PFSK-1 (cell line): ENCODE data around the gene PPM1D.

Experiments
- FOXP2 ChIP-seq: optimal IDR thresholded peaks from 2 replicates; pipeline ENCODE3; 2011; ENCODE audit warnings: borderline replicate concordance, control low read depth, inconsistent platforms; ENCODE audit not compliant: insufficient read depth; ENCODE audit errors: extremely low read length, extremely low read depth
- POLR2AphosphoS5 ChIP-seq: IDR thresholded peaks from 2 replicates; pipeline ENCODE4 v1.6.1; 2012; ENCODE audit warnings: low read depth, mild to moderate bottlenecking, control low read depth, low read length, moderate library complexity
- REST ChIP-seq, 2 experiments: IDR thresholded peaks; 2 replicates each; pipeline versions ENCODE4 v1.6.1 to v1.8.0; 2011 to 2012; ENCODE audit warnings: low read depth in 2 of 2, low read length in 2 of 2, control low read depth in 1 of 2, inconsistent platforms in 1 of 2, mild to moderate bottlenecking in 1 of 2, moderate library complexity in 1 of 2; ENCODE audit not compliant: insufficient read depth in 1 of 2
- SIN3A ChIP-seq: IDR thresholded peaks from 2 replicates; pipeline ENCODE4 v1.6.1; 2012; ENCODE audit warnings: mild to moderate bottlenecking, low read length, moderate library complexity, borderline replicate concordance; ENCODE audit not compliant: insufficient read depth
- TAF1 ChIP-seq: IDR thresholded peaks from 2 replicates; pipeline ENCODE4 v1.6.1; 2012; ENCODE audit warnings: low read length, control low read depth, borderline replicate concordance; ENCODE audit not compliant: insufficient read depth

- TF ChIP-seq POLR2AphosphoS5 (no peak), REST (IDR thresholded peaks at IDR 0.05; ENCODE audit: insufficient read depth in 1 of 2, low read depth in 2 of 2, low read length in 2 of 2) (no peak), SIN3A (no peak), TAF1 (no peak), FOXP2 (no peak)
Observed at GRCh38 chr17:60629120-60629519, 29.1 kb downstream of the PPM1D start.
